ENCODE results near the gene PTPRD. TPM values are rescaled to one million over a fixed set of nuclear protein-coding genes. Genes with fewer than 3 reads are reported as not detected.

Gene PTPRD
- total and polyA plus RNA-seq, 2 of the 4 experiments (the other 2 are of a cell fraction): 0.07 to 0.18 TPM

GRCh38 chr9:8728910-8729309 is 1883.9 kb downstream of the PTPRD start:
- Histone ChIP-seq H3K4me1 (ENCODE audit: control insufficient read depth, insufficient read depth, low read length) (no peaks in the 10 kb centered on the region), H2BK5ac (ENCODE audit: low read depth, low read length, poor library complexity, severe bottlenecking) (no peak overlapping the region), H4K91ac (ENCODE audit: insufficient read depth, low read depth, low read length) (no peak overlapping the region), H3K18ac (ENCODE audit: low read depth, low read length) (no peak overlapping the region), H2BK20ac (ENCODE audit: low read depth, low read length) (no peak overlapping the region), H3K27ac (ENCODE audit: insufficient read depth, low read length) (no peak overlapping the region), H3K36me3 (ENCODE audit: control insufficient read depth, insufficient read depth, low read length) (no peaks in the 10 kb centered on the region), H3K9me1 (ENCODE audit: insufficient read depth, low read length) (no peaks in the 10 kb centered on the region), H3K79me1 (ENCODE audit: low read depth in 1 of 2, low read length in 2 of 2) (no peaks in the 10 kb centered on the region), H3K23ac (ENCODE audit: low read depth, low read length) (no peak overlapping the region), H2AK5ac (ENCODE audit: low read depth, low read length) (no peak overlapping the region), H4K8ac (ENCODE audit: low read depth in 2 of 2, low read length in 2 of 2) (no peak overlapping the region), H3K4ac (ENCODE audit: low read depth, low read length) (no peak overlapping the region), H3K9me3 (ENCODE audit: control insufficient read depth, insufficient read depth, low read length) (peaks cover 3% of the 10 kb centered on the region), H3K4me2 (ENCODE audit: low read depth, low read length) (no peak overlapping the region), H3K9ac (ENCODE audit: low read depth, low read length) (no peak overlapping the region), H3K14ac (replicated peaks; ENCODE audit: low read depth, low read length) (no peak overlapping the region), H2AFZ (replicated peaks; ENCODE audit: low read length, poor library complexity) (no peak overlapping the region), H3K27me3 (ENCODE audit: control insufficient read depth, insufficient read depth, low read length) (no peaks in the 10 kb centered on the region), H4K5ac (ENCODE audit: low read depth, low read length) (no peak overlapping the region), H2AK9ac (replicated peaks; ENCODE audit: low read depth, low read length, poor library complexity) (no peak overlapping the region), H2BK120ac (ENCODE audit: low read depth, low read length) (no peak overlapping the region), H4K20me1 (ENCODE audit: insufficient read depth, low read length) (no peaks in the 10 kb centered on the region), H2BK15ac (ENCODE audit: low read depth, low read length) (no peak overlapping the region), H3K56ac (ENCODE audit: extremely low read depth, insufficient read depth, low read length) (no peak overlapping the region), H3K4me3 (ENCODE audit: insufficient read depth, low read depth, low read length) (no peak overlapping the region)
- intact Hi-C loops (cut with micrococcal nuclease): no loop called here
- dilution Hi-C loops (cut with HindIII; ENCODE audit: low sequenced_read_pairs, unreplicated experiment): no loop called here
- no peak for ATAC-seq (ENCODE audit: low read depth)
- no peak for TF ChIP-seq CHD1 (IDR thresholded peaks at IDR 0.05; ENCODE audit: low read depth, low read length)
- TF ChIP-seq, protein P1, sequence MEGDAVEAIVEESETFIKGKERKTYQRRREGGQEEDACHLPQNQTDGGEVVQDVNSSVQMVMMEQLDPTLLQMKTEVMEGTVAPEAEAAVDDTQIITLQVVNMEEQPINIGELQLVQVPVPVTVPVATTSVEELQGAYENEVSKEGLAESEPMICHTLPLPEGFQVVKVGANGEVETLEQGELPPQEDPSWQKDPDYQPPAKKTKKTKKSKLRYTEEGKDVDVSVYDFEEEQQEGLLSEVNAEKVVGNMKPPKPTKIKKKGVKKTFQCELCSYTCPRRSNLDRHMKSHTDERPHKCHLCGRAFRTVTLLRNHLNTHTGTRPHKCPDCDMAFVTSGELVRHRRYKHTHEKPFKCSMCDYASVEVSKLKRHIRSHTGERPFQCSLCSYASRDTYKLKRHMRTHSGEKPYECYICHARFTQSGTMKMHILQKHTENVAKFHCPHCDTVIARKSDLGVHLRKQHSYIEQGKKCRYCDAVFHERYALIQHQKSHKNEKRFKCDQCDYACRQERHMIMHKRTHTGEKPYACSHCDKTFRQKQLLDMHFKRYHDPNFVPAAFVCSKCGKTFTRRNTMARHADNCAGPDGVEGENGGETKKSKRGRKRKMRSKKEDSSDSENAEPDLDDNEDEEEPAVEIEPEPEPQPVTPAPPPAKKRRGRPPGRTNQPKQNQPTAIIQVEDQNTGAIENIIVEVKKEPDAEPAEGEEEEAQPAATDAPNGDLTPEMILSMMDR (conservative IDR thresholded peaks at IDR 0.05; ENCODE audit: low read depth, low read length): no peak
- no peak for TF ChIP-seq USF2 (IDR thresholded peaks at IDR 0.05; ENCODE audit: low read depth, low read length)
- ChIA-PET CTCF (no interaction called here), POLR2A (ENCODE audit: unreplicated experiment) (no interaction called here)
- no peak for DNase-seq
- in situ Hi-C loops (cut with MboI; ENCODE audit: low sequenced_read_pairs): no loop called here
- BruUV-seq (replicated peaks): no TSS peak
- no CpG with 5 or more reads among the region's 2 CpGs for WGBS, 2 experiments (ENCODE audit: extremely low coverage in 2 of 2, insufficient read length in 1 of 2)
